NCI-H446 (cell line): Measurements from ENCODE around the gene RERE.
A peak's percentile ranks its signal among the peaks of the same experiment; 100 is the strongest.

Experiments
- DNase-seq, 2 experiments: peaks; one replicate each; lab custom pipeline; 2025; lab: John Stamatoyannopoulos, UW

The RERE gene

GRCh38 chr1:8817412-8818324 is at the start of gene RERE:
RERE (minus strand) TSS chr1:8817640.
- DNase-seq = peak; percentile 90 to 98

GRCh38 chr1:8866792-8867415 is 49.5 kb upstream of the RERE start:
- DNase-seq = no peak

GRCh38 chr1:8866173-8866791 is 48.8 kb upstream of the RERE start:
- no peak for DNase-seq

GRCh38 chr1:8864713-8865344 is 47.4 kb upstream of the RERE start:
- no peak for DNase-seq

- DNase-seq = no peak
Observed at GRCh38 chr1:8863794-8864233, 46.4 kb upstream of the RERE start.

- no peak for DNase-seq
Observed at GRCh38 chr1:8863138-8863537, 45.7 kb upstream of the RERE start.

DNA sequence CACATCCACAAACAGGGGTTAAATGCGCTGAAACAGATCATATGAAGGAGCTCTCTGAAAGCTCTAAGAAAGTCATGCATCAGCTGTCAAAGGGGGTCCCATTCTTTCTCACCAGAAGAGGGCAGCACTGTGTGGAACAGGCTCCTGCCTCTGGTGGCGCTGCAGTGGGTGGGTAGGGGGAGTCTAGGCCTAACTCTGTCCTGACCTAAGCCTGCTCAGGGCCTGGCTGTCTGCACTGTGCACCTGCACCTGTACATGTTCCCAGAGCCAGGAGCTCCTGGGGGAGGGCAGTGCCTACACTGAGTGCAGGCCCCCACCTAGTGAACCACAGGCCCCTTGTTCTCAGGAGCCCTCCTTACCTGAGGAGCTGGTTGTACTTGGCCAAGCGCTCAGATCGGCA is 45.1 kb upstream of the RERE start:
- DNase-seq = peak in 1 of 2 experiments; percentile 38

- no peak for DNase-seq
Observed at GRCh38 chr1:8860738-8861516, 43.5 kb upstream of the RERE start.

DNA sequence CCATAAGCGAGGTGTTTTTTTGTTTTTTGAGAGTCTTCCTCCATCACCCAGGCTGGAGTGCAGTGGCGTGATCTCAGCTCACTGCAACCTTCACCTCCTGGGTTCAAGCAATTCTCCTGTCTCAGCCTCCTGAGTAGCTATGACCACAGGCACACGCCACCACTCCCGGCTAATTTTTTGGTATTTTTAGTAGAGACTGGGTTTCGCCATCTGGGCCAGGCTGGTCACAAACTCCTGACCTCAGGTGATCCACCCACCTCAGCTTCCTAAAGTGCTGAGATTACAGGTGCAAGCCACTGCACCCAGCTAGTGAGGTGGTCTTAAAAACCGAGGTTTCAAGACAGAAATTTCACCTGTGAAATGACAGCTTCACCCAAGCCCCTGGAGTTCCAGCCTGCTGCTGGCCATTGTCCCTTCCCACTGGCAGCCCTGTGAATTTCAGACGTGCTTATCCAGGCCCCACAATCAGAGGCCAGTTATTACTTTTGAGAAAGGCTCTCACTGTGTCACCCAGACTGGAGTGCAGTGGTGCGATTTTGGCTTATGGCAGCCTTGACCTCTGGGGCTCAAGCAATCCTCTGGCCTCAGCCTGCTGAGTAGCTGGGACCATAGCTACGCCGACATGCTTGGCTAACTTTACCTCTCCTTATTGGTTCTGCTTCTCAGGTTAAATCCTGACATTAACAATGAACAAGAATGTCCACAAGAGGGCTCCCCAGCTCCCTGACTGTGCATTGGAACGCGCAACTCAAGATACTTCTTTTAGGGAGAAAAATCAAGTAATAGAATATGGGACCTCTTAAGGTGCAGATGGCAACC is 41.7 kb upstream of the RERE start:
- peak; percentile 43 to 65 for DNase-seq

- DNase-seq = no peak
Observed at GRCh38 chr1:8858112-8858668, 40.8 kb upstream of the RERE start.

DNA sequence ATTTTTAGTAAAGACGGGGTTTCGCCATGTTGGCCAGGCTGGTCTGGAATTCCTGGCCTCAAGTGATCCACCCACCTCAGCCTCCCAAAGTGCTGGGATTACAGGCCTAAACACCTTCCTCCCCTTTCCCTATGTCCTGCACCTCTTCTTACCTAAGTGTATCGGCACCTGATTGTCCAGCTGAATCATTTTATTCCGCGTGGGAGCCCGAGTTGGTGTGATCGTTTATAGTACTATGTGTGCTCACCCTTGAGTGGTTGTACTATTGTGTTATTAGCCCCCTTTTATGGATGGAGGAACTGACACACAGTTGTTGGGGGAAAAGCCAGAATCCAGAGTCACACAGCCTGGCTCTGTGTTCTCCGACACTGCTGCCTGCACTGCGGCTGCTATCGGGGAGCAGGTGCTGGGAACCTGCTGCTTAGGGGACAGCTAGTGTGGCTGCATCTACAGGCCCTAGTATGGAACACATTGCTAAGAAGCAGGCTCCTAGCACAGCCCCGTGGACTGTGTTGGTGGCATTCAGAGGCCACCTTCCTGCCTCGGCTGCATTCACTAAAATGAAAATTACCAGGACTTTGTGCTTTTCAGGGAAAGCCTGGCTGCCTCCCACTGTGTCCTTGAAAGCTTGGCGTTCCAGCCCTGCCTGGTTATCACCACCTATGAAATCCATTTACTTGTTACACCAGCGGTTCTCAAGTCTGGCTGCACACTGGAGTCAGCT is 39.4 kb upstream of the RERE start:
- no peak for DNase-seq

DNA sequence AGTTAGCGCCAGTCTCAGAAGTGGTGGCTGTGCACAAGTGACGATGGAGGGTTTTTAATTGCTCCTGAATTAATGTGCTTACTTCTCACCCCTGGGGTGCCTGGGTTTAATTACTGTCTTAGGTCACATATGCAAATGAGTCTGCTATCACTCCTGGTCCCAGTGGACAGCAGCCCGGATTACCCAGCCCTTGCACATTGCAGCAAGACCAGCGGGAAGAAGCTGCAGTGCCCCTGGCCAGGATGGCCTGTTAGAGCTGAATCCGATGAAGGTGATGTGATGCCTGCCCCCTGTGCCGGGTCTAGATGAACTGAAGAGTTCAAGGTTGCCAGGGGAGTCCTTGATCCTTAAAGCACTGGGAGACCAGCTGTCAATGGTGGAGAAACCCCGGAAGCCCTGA is 36.8 kb upstream of the RERE start:
- DNase-seq = no peak

DNA sequence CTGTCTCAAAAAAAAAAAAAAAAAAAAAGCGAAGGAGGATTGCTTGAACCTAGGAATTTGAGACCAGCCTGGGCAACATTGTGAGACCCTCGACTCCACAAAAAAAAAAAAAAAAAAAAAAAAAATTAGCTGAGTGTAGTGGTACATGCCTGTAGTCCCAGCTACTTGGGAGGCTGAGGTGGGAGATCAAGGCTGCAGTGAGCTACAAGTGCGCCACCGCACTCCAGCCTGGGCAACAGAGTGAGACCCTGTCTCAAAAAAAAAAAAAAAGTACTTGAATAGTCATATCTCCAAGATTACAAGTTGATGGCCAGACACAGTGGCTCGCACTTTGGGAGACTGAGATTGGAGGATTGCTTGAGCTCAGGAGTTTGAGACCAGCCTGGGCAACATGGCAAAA is 33.6 kb upstream of the RERE start:
- DNase-seq = no peak

DNA sequence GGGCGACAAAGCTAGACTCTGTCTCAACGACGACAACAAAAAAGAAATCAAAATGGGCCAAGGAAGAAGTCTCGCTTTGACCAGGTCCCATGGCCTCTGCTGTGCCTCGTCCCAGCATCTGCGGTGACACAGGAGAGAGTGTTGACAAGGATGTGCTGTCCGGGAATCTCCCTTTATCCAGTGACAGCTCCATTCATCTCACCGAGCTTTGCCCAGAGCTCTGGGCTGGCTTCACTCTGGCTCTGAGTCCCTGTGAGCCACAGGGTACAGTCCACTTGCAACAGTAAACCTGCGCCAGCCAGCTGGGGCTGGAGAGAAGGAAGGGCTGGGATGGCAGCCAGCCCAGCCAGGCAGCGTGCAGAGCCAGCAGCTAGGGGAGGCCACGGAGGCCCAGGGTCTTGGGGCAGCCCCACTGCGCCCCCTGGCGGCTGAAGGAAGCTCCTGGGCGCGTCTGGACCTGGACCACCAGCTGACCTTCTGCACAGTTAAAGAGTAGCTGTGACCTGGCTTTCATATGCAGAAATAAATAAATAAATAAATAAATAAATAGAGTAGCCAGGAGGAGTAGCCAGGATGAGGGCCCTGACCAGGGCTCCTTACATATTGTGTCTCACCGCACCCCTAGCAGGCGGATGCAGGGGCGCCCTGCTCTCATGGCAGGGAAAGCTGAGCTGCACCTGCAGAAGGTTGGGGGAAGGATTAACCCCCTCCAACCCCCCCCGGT is 31.4 kb upstream of the RERE start:
- DNase-seq = peak; percentile 96 to 99

GRCh38 chr1:8847990-8848389 is 30.6 kb upstream of the RERE start:
- no peak for DNase-seq

DNA sequence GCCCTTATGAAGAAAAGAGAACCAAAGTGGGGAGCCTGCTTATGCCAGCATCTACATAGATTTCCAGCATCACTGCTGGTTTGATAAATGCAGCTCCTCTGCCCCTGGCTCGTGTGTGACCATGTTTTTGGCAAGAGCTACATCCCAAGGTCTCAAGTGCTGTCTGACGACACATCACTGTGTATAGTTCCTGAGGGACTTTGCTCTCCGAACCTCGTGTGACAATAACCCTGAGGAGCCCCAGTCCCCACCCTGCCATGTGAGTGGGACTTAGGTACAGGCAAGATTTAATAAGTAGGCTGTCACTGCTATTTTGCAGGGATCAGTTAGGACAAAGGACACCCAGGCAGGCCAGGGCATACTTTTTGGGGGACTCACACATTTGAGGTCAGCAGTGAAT is 28.8 kb upstream of the RERE start:
- no peak for DNase-seq

DNA sequence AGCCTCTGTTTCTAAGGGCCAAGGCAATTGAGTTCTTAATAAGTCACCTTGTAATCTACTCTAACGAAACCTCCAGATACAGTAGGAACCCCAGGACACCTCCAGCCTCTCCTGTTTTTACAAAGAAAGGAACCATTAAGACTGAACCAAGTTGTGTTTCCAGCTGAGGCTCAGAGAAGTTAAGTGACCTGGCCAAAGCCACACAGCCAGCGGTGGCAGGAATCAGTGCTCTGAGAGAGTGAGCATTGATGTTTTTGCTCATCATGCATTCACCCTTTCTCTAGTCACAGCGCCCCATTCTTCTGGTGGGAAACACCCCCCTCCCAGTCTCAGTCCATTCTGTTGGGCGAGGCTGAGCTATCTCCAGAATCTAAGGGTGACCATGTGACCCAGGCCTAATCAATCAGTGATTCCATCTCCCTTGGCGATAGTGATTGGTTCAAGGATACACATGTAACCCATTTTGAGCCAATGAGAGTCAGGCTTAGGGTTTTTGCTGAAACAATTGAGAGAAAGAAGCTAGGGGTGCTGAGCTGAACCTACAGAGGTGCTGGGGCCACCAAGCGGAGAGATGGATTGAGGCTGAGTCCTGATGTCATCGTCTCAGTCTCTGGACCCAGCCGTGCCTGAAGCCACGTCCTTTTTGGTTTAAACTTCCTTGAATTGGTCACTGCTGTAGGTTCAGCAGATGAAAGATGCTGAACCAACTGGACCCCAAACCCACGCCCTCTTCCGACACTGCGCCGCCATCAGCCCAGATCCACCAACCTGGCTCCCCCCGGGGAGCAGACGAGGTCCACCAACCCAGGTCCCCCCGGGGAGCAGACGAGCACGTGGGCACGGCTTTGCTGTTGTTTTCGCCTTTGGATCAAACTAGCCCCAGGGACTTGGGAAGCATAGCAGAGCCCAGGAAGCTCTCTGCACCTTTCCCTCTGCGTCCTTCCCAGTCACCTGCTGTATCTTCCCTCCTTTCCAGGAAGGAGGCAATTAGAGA is 28.0 kb upstream of the RERE start:
- no peak for DNase-seq

GRCh38 chr1:8844501-8845006 is 27.1 kb upstream of the RERE start:
- peak in 1 of 2 experiments; percentile 75 for DNase-seq
